IMR-90 (cell line): ENCODE data around the gene HSPA12A. TPM values are rescaled to one million over a fixed set of nuclear protein-coding genes. Genes with fewer than 3 reads are reported as not detected.

ENCODE experiments used
- ATAC-seq: fragments of 200-7000 bp; cut with Tn5 transposase; 2 replicates; pipeline ENCODE4 v1.9.1; 2020; ENCODE audit warnings: low read depth, mild to moderate bottlenecking, moderate library complexity
- BruUV-seq: library from RNA; stranded (reverse); fragments of 400-500 nt; replicated peaks from 2 replicates; lab custom pipeline; 2021; lab: Mats Ljungman, UMichigan
- CTCF ChIA-PET: fragments of 300-600 bp; formaldehyde crosslinking; extraction: SDS; loops from one replicate; lab custom pipeline; 2021; ENCODE audit warnings: antibody characterized with exemption; lab: Yijun Ruan, JAX
- POLR2A ChIA-PET: fragments of 300-600 bp; sonication (Branson Sonifier 250); formaldehyde crosslinking; loops from one replicate; lab custom pipeline; 2022; ENCODE audit warnings: antibody characterized with exemption; ENCODE audit not compliant: unreplicated experiment; lab: Charles Lee
- DNase-seq: peaks from one replicate; pipeline ENCODE4 v3.0.0; 2013
- H2AFZ ChIP-seq: replicated peaks from 2 replicates; pipeline ENCODE3; 2013; ENCODE audit warnings: low read length, mild to moderate bottlenecking; ENCODE audit not compliant: poor library complexity
- H2AK5ac ChIP-seq: 2 replicates; pipeline ENCODE4 v1.6.1; 2013; ENCODE audit warnings: low read depth, low read length, inconsistent platforms
- H2AK9ac ChIP-seq: replicated peaks from 2 replicates; pipeline ENCODE3; 2013; ENCODE audit warnings: mild to moderate bottlenecking, low read depth, low read length, moderate library complexity; ENCODE audit not compliant: poor library complexity
- H2BK120ac ChIP-seq: 2 replicates; pipeline ENCODE4 v1.6.1; 2013; ENCODE audit warnings: low read depth, low read length, inconsistent platforms
- H2BK15ac ChIP-seq: 3 replicates; pipeline ENCODE4 v1.6.1; 2013; ENCODE audit warnings: low read depth, low read length, inconsistent platforms
- H2BK20ac ChIP-seq: 2 replicates; pipeline ENCODE4 v1.6.1; 2013; ENCODE audit warnings: low read depth, mild to moderate bottlenecking, inconsistent platforms, low read length, moderate library complexity
- H2BK5ac ChIP-seq: 2 replicates; pipeline ENCODE4 v1.6.1; 2013; ENCODE audit warnings: mild to moderate bottlenecking, low read depth, low read length, inconsistent platforms; ENCODE audit not compliant: poor library complexity, severe bottlenecking
- H3K14ac ChIP-seq: replicated peaks from 2 replicates; pipeline ENCODE4 v1.6.1; 2013; ENCODE audit warnings: low read depth, low read length, inconsistent platforms
- H3K18ac ChIP-seq: 2 replicates; pipeline ENCODE4 v1.6.1; 2013; ENCODE audit warnings: low read depth, low read length, control low read depth
- H3K23ac ChIP-seq: 2 replicates; pipeline ENCODE4 v1.6.1; 2013; ENCODE audit warnings: low read depth, low read length, inconsistent platforms
- H3K27ac ChIP-seq: 2 replicates; pipeline ENCODE4 v1.5.1; 2013; ENCODE audit warnings: mild to moderate bottlenecking, control low read depth, low read length; ENCODE audit not compliant: insufficient read depth
- H3K27me3 ChIP-seq: 2 replicates; pipeline ENCODE4 v1.6.1; 2013; ENCODE audit warnings: low read length; ENCODE audit not compliant: control insufficient read depth, insufficient read depth
- H3K36me3 ChIP-seq: 2 replicates; pipeline ENCODE4 v1.6.1; 2013; ENCODE audit warnings: low read length, mixed read lengths; ENCODE audit not compliant: control insufficient read depth, insufficient read depth
- H3K4ac ChIP-seq: 2 replicates; pipeline ENCODE4 v1.6.1; 2013; ENCODE audit warnings: low read depth, low read length, inconsistent platforms
- H3K4me1 ChIP-seq: 2 replicates; pipeline ENCODE4 v1.6.1; 2013; ENCODE audit warnings: low read length, mixed read lengths; ENCODE audit not compliant: control insufficient read depth, insufficient read depth
- H3K4me2 ChIP-seq: 2 replicates; pipeline ENCODE4 v1.6.1; 2013; ENCODE audit warnings: low read depth, mild to moderate bottlenecking, control low read depth, low read length, moderate library complexity
- H3K4me3 ChIP-seq: 2 replicates; pipeline ENCODE4 v1.5.1; 2013; ENCODE audit warnings: low read depth, mild to moderate bottlenecking, control low read depth, low read length, moderate library complexity; ENCODE audit not compliant: insufficient read depth
- H3K56ac ChIP-seq: 2 replicates; pipeline ENCODE4 v1.6.1; 2013; ENCODE audit warnings: low read length, inconsistent platforms; ENCODE audit not compliant: insufficient read depth; ENCODE audit errors: extremely low read depth
- H3K79me1 ChIP-seq, 2 experiments: 2 replicates each; pipeline ENCODE4 v1.6.1; 2013; ENCODE audit warnings: low read length in 2 of 2, inconsistent platforms in 1 of 2, low read depth in 1 of 2
- H3K9ac ChIP-seq: 2 replicates; pipeline ENCODE4 v1.6.1; 2013; ENCODE audit warnings: low read depth, low read length, control low read depth
- H3K9me1 ChIP-seq: 2 replicates; pipeline ENCODE4 v1.6.1; 2013; ENCODE audit warnings: low read length, inconsistent platforms; ENCODE audit not compliant: insufficient read depth
- H3K9me3 ChIP-seq: 2 replicates; pipeline ENCODE4 v1.6.1; 2013; ENCODE audit warnings: low read length; ENCODE audit not compliant: control insufficient read depth, insufficient read depth
- H4K20me1 ChIP-seq: 2 replicates; pipeline ENCODE4 v1.6.1; 2013; ENCODE audit warnings: low read length, inconsistent platforms; ENCODE audit not compliant: insufficient read depth
- H4K5ac ChIP-seq: 2 replicates; pipeline ENCODE4 v1.6.1; 2013; ENCODE audit warnings: mild to moderate bottlenecking, low read depth, low read length, control low read depth
- H4K8ac ChIP-seq, 2 experiments: 2 replicates each; pipeline ENCODE4 v1.6.1; 2013; ENCODE audit warnings: low read depth in 2 of 2, low read length in 2 of 2, control low read depth in 1 of 2, inconsistent platforms in 1 of 2
- H4K91ac ChIP-seq: 2 replicates; pipeline ENCODE4 v1.6.1; 2013; ENCODE audit warnings: low read depth, low read length, inconsistent platforms; ENCODE audit not compliant: insufficient read depth
- CEBPB ChIP-seq: IDR thresholded peaks from 2 replicates; pipeline ENCODE4 v1.6.1; 2012; ENCODE audit warnings: low read depth, low read length, improper control_type of control experiment
- FOS ChIP-seq: fragments of 150-350 bp; IDR thresholded peaks from 2 replicates; pipeline ENCODE4 v1.6.1; 2016; ENCODE audit warnings: low read depth, low read length
- WGBS, 2 experiments: methylation state at CpG; one replicate each; pipeline versions ENCODE4 v1.1.5 to v1.1.7; 2013; ENCODE audit warnings: missing lambda C conversion rate in 2 of 2; ENCODE audit not compliant: insufficient read length in 1 of 2; ENCODE audit errors: extremely low coverage in 2 of 2; 5-methylcytosine and 5-hydroxymethylcytosine counted together
- dilution Hi-C: fragments of 300-500 bp; cut with HindIII; formaldehyde crosslinking; loops from one replicate; pipeline ENCODE4 v1.14.3; 2018; ENCODE audit warnings: low sequenced_read_pairs; ENCODE audit not compliant: unreplicated experiment
- in situ Hi-C: fragments of 300-500 bp; cut with MboI; formaldehyde crosslinking; loops from 3 replicates; pipeline ENCODE4 v1.14.3; 2019; ENCODE audit warnings: low sequenced_read_pairs, inconsistent platforms, mixed read lengths
- intact Hi-C: fragments of 100-400 bp; cut with micrococcal nuclease; formaldehyde crosslinking; loops from 2 replicates; pipeline ENCODE4 v1.10.0; 2022
- polyA plus RNA-seq, 3 experiments: library from polyadenylated mRNA; depleted of rRNA; stranded (reverse); fragments of >200 nt; gene quantifications; 2 replicates each; pipeline ENCODE4 v1.2.3, GENCODE V29; 2012; ENCODE audit warnings: low replicate concordance in 1 of 3
- total RNA-seq: library from RNA; depleted of rRNA; stranded (reverse); fragments of >200 nt; gene quantifications from 2 replicates; pipeline ENCODE4 v1.2.3, GENCODE V29; 2012

Gene HSPA12A
- total and polyA plus RNA-seq, 2 of the 4 experiments (the other 2 are of a cell fraction), result 16.1 to 16.7 TPM

- ATAC-seq, result no peak
- in situ Hi-C loops, result no loop called here
Measured at GRCh38 chr10:116715839-116716377, 26.5 kb downstream of the HSPA12A start.

More at GRCh38 chr10:116715839-116716377, 26.5 kb downstream of the HSPA12A start:
- TF ChIP-seq CEBPB (no peak), FOS (no peak)
- no peak overlapping the region for H2AK9ac ChIP-seq
- H2AFZ ChIP-seq, result no peak overlapping the region
- H4K91ac ChIP-seq, result no peak overlapping the region
- no peaks in the 10 kb centered on the region for H3K36me3 ChIP-seq
- peaks cover 4% of the 10 kb centered on the region; the same call in 1 of the 2 replicates for H4K20me1 ChIP-seq
- peaks cover 3% of the 10 kb centered on the region; the same call in 1 of the 2 replicates for H3K9me1 ChIP-seq
- DNase-seq, result no peak
- CTCF ChIA-PET, result interaction anchor here (0.6 kb wide), 1 partner anchor 853 kb away, joined by 4 read pairs; no protein-coding TSS in a partner anchor
- no peaks in the 10 kb centered on the region for H3K9me3 ChIP-seq
- no peak overlapping the region for H3K27ac ChIP-seq
- intact Hi-C loops, result no loop called here
- H3K27me3 ChIP-seq, result no peaks in the 10 kb centered on the region
- H2AK5ac ChIP-seq, result no peak overlapping the region
- BruUV-seq, result no TSS peak
- no peak overlapping the region for H3K9ac ChIP-seq
- H2BK20ac ChIP-seq, result no peak overlapping the region
- peaks cover 13% of the 10 kb centered on the region for H3K4me1 ChIP-seq
- H3K4me2 ChIP-seq, result no peak overlapping the region
- no peak overlapping the region for H4K5ac ChIP-seq
- H3K23ac ChIP-seq, result no peak overlapping the region
- no peak overlapping the region for H3K4me3 ChIP-seq
- WGBS, 2 experiments, result 100% methylated on average over 1 of the region's 4 CpGs; no CpG with 5 or more reads in 1 of the 2 experiments
- H3K14ac ChIP-seq, result no peak overlapping the region
- no peak overlapping the region for H3K4ac ChIP-seq
- H3K79me1 ChIP-seq, result peaks cover 27 to 32% of the 10 kb centered on the region in 2 experiments
- no peak overlapping the region for H4K8ac ChIP-seq
- dilution Hi-C loops, result no loop called here
- H2BK120ac ChIP-seq, result no peak overlapping the region
- no peak overlapping the region for H2BK15ac ChIP-seq
- no peak overlapping the region for H3K56ac ChIP-seq
- POLR2A ChIA-PET, result interaction anchor here (0.6 kb wide), 1 partner anchor 27 kb away, joined by 14 read pairs; no protein-coding TSS in a partner anchor
- H2BK5ac ChIP-seq, result no peak overlapping the region
- no peak overlapping the region for H3K18ac ChIP-seq
